PC-3 (cell line): ENCODE results near the gene MAD1L1. TPM values are rescaled to one million over a fixed set of nuclear protein-coding genes. Genes with fewer than 3 reads are reported as not detected.

Experiments
- ATAC-seq: fragments of 200-7000 bp; cut with Tn5 transposase; 2 replicates; pipeline ENCODE4 v1.9.1; 2020; ENCODE audit warnings: mild to moderate bottlenecking, moderate library complexity
- BruUV-seq: library from RNA; stranded (reverse); fragments of 400-500 nt; replicated peaks from 2 replicates; lab custom pipeline; 2021; lab: Mats Ljungman, UMichigan
- CTCF ChIA-PET: fragments of 300-600 bp; sonication (Branson Sonifier 250); formaldehyde crosslinking; loops from one replicate; lab custom pipeline; 2022; ENCODE audit warnings: antibody characterized with exemption; lab: Charles Lee
- POLR2A ChIA-PET: fragments of 300-600 bp; sonication (Branson Sonifier 250); formaldehyde crosslinking; loops from one replicate; lab custom pipeline; 2022; ENCODE audit warnings: antibody characterized with exemption; ENCODE audit not compliant: unreplicated experiment; lab: Charles Lee
- DNase-seq: peaks from one replicate; pipeline ENCODE4 v3.0.0-alpha.2; 2015
- H2AFZ ChIP-seq: fragments of 300-600 bp; sonication (generic); 2 replicates; pipeline ENCODE4 v1.6.0; 2016; ENCODE audit warnings: antibody characterized with exemption, low read length
- H3F3A ChIP-seq: fragments of 300-600 bp; sonication (generic); one replicate; pipeline ENCODE4 v1.6.0; 2017; ENCODE audit warnings: antibody characterized with exemption, low read length, control low read depth, mild to moderate bottlenecking; ENCODE audit not compliant: unreplicated experiment
- H3K27ac ChIP-seq: fragments of 300-600 bp; sonication (generic); 2 replicates; pipeline ENCODE4 v1.5.1; 2016; ENCODE audit warnings: mild to moderate bottlenecking, low read length
- H3K27me3 ChIP-seq: fragments of 300-600 bp; sonication (generic); 2 replicates; pipeline ENCODE4 v1.6.1; 2016; ENCODE audit warnings: low read length, mixed read lengths
- H3K36me3 ChIP-seq: fragments of 300-600 bp; sonication (generic); 2 replicates; pipeline ENCODE4 v1.6.1; 2016; ENCODE audit warnings: low read depth, mixed run types, low read length, mixed read lengths
- H3K4me1 ChIP-seq: fragments of 300-600 bp; sonication (generic); 2 replicates; pipeline ENCODE4 v1.5.1; 2016; ENCODE audit warnings: low read length; ENCODE audit not compliant: insufficient read depth
- H3K4me2 ChIP-seq: fragments of 300-600 bp; sonication (generic); 2 replicates; pipeline ENCODE4 v1.6.0; 2016; ENCODE audit warnings: low read length
- H3K4me3 ChIP-seq: fragments of 300-600 bp; sonication (generic); 2 replicates; pipeline ENCODE4 v1.5.1; 2016; ENCODE audit warnings: mild to moderate bottlenecking, low read length, mixed read lengths
- H3K79me2 ChIP-seq: fragments of 300-600 bp; sonication (generic); 2 replicates; pipeline ENCODE4 v1.6.1; 2017; ENCODE audit warnings: low read length, mixed read lengths
- H3K9ac ChIP-seq: fragments of 300-600 bp; sonication (generic); 2 replicates; pipeline ENCODE4 v1.6.0; 2016; ENCODE audit warnings: mild to moderate bottlenecking, low read length
- H3K9me2 ChIP-seq: fragments of 300-600 bp; sonication (generic); replicated peaks from 2 replicates; pipeline ENCODE4 v1.6.1; 2016; ENCODE audit warnings: mixed run types, low read length, mixed read lengths
- H3K9me3 ChIP-seq: fragments of 300-600 bp; sonication (generic); 2 replicates; pipeline ENCODE4 v1.6.1; 2016; ENCODE audit warnings: low read length, mixed read lengths
- H4K20me1 ChIP-seq: fragments of 300-600 bp; sonication (generic); 2 replicates; pipeline ENCODE4 v1.6.1; 2016; ENCODE audit warnings: low read length, mixed read lengths
- CTCF ChIP-seq: fragments of 300-600 bp; sonication (generic); conservative IDR thresholded peaks from 2 replicates; pipeline ENCODE4 v1.5.1; 2017; ENCODE audit warnings: antibody characterized with exemption, low read depth, mild to moderate bottlenecking, low read length
- EZH2 ChIP-seq: fragments of 300-600 bp; sonication (generic); IDR thresholded peaks from one replicate; pipeline ENCODE4 v1.6.1; 2017; ENCODE audit warnings: antibody characterized with exemption, mild to moderate bottlenecking, low read length; ENCODE audit not compliant: unreplicated experiment
- EZH2phosphoT487 ChIP-seq: fragments of 300-600 bp; sonication (generic); IDR thresholded peaks from 2 replicates; pipeline ENCODE4 v1.6.1; 2018; ENCODE audit warnings: mild to moderate bottlenecking, antibody characterized with exemption, low read length, borderline replicate concordance
- intact Hi-C: fragments of 100-400 bp; cut with micrococcal nuclease; formaldehyde crosslinking; loops from 2 replicates; pipeline ENCODE4 v1.9.0; 2023
- total RNA-seq: library from RNA; depleted of rRNA; stranded (reverse); fragments of >200 nt; gene quantifications from 2 replicates; pipeline ENCODE4 v1.2.3, GENCODE V29; 2014

Gene MAD1L1
- total RNA-seq, 1 experiment from 2014 or later = 88.4 TPM

- ChIA-PET POLR2A (no interaction called here), CTCF (no interaction called here)
- H3K9ac ChIP-seq = no peak overlapping the region
- H3K27me3 ChIP-seq = no peaks in the 10 kb centered on the region
- intact Hi-C loops = no loop called here
- H3K9me2 ChIP-seq = no peaks in the 10 kb centered on the region
- BruUV-seq = no TSS peak
- no peak for ATAC-seq
- H3K79me2 ChIP-seq = no peaks in the 10 kb centered on the region
- no peaks in the 10 kb centered on the region for H3F3A ChIP-seq
- no peak for TF ChIP-seq CTCF
- TF ChIP-seq EZH2phosphoT487 = no peak
- TF ChIP-seq EZH2 = no peak
- no peaks in the 10 kb centered on the region for H3K36me3 ChIP-seq
- no peaks in the 10 kb centered on the region for H4K20me1 ChIP-seq
- no peak for DNase-seq
- H3K4me2 ChIP-seq = no peak overlapping the region
- no peaks in the 10 kb centered on the region for H3K9me3 ChIP-seq
- H3K27ac ChIP-seq = no peak overlapping the region
- H3K4me3 ChIP-seq = no peak overlapping the region
- no peak overlapping the region for H2AFZ ChIP-seq
- H3K4me1 ChIP-seq = no peaks in the 10 kb centered on the region
These were observed 363.2 kb downstream of the MAD1L1 start for GRCh38 chr7:1869452-1870130.

GRCh38 chr7:1868516-1869165 lies 364.1 kb downstream of the MAD1L1 start:
- Histone ChIP-seq H3K9me2 (no peaks in the 10 kb centered on the region), H3K4me2 (no peak overlapping the region), H3K9ac (no peak overlapping the region), H3K4me3 (no peak overlapping the region), H3K79me2 (no peaks in the 10 kb centered on the region), H3F3A (no peaks in the 10 kb centered on the region), H3K27me3 (no peaks in the 10 kb centered on the region), H2AFZ (no peak overlapping the region), H3K27ac (no peak overlapping the region), H3K36me3 (no peaks in the 10 kb centered on the region), H4K20me1 (no peaks in the 10 kb centered on the region), H3K9me3 (no peaks in the 10 kb centered on the region), H3K4me1 (no peaks in the 10 kb centered on the region)
- ATAC-seq (no peak), DNase-seq (no peak)
- no peak for TF ChIP-seq EZH2phosphoT487
- TF ChIP-seq CTCF = no peak
- no peak for TF ChIP-seq EZH2
- no TSS peak for BruUV-seq
- POLR2A ChIA-PET = no interaction called here
- CTCF ChIA-PET = no interaction called here
- intact Hi-C loops = no loop called here
